ENCODE results near the gene ATP8B4. TPM values are rescaled to one million over a fixed set of nuclear protein-coding genes. Genes with fewer than 3 reads are reported as not detected.

The ATP8B4 gene
- total and polyA plus RNA-seq, 2 of the 8 experiments (the other 6 are each of a cell fraction or from before 2014, with no cell fraction given): 0.17 to 0.24 TPM

DNA sequence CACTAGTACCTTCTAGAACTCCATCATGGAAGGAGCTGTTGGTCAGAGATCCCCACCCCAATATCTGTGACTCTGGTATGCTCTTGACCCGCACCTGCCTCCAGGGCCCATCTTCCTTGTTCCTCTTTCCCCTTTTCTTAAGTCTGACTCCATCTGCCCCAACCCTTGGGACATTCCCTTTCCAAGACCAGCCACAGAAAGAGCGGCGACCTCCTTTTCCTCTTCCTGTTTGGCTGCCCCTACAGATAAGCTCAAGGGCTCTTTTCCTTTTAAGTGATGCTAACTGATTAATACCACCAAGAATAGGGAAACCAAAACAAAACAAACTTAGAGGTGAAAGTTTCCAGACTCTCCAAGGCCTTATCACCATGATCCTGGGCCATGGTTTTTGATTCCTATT, 21.9 kb upstream of the ATP8B4 start:
- no peak for DNase-seq (ENCODE audit: low read depth in 1 of 2, low spot score in 2 of 2)
- H3K9me3 ChIP-seq (ENCODE audit: insufficient read depth in 2 of 2, low read depth in 1 of 2, low read length in 1 of 2): no peaks in the 10 kb centered on the region
- H3K18ac ChIP-seq (ENCODE audit: extremely low read depth, low read length): no peak overlapping the region
- no peak overlapping the region for H4K5ac ChIP-seq (ENCODE audit: insufficient read length, low read depth, low read length)
- no peak overlapping the region for H3K4ac ChIP-seq (replicated peaks; ENCODE audit: insufficient read length, low read depth, low read length)
- ChIA-PET POLR2A (ENCODE audit: partially characterized antibody) (no interaction called here), CTCF (ENCODE audit: partially characterized antibody) (interaction anchor here (1.0 to 3.8 kb wide), 5 partner anchors 13 to 915 kb away, joined by 3 to 12 read pairs (median 4); partner anchors contain the start of gene FGF7)
- no peak overlapping the region for H3K14ac ChIP-seq (ENCODE audit: insufficient read length)
- H2AFZ ChIP-seq (ENCODE audit: low read length): no peak overlapping the region
- no peak overlapping the region for H2BK120ac ChIP-seq (replicated peaks; ENCODE audit: low read depth, low read length)
- H2BK5ac ChIP-seq (ENCODE audit: low read depth, low read length): no peak overlapping the region
- TF ChIP-seq, protein P1, sequence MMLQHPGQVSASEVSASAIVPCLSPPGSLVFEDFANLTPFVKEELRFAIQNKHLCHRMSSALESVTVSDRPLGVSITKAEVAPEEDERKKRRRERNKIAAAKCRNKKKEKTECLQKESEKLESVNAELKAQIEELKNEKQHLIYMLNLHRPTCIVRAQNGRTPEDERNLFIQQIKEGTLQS (IDR thresholded peaks at IDR 0.05; ENCODE audit: insufficient read depth, low read depth, low read length): no peak
- TF ChIP-seq KDM5A (IDR thresholded peaks at IDR 0.05; ENCODE audit: low read length) (no peak), POLR2AphosphoS5 (IDR thresholded peaks at IDR 0.05; ENCODE audit: low read depth, low read length) (no peak), HDAC6 (IDR thresholded peaks at IDR 0.05; ENCODE audit: low read depth, low read length) (no peak), SIX5 (IDR thresholded peaks at IDR 0.05; ENCODE audit: low read depth, low read length) (no peak), ASH2L (IDR thresholded peaks at IDR 0.05; ENCODE audit: low read length) (no peak), FOSL1 (IDR thresholded peaks at IDR 0.05; ENCODE audit: insufficient read depth, low read depth, low read length) (no peak), SP1 (IDR thresholded peaks at IDR 0.05; ENCODE audit: low read depth, low read length) (no peak), YY1 (IDR thresholded peaks at IDR 0.05; ENCODE audit: low read depth, low read length) (no peak), TAF1 (IDR thresholded peaks at IDR 0.05; ENCODE audit: low read depth, low read length) (no peak), JUND (IDR thresholded peaks at IDR 0.05; ENCODE audit: low read length) (no peak), CHD1 (IDR thresholded peaks at IDR 0.05; ENCODE audit: low read depth, low read length) (no peak)
- no peak for FAIRE-seq
- no peak overlapping the region for H4K8ac ChIP-seq (ENCODE audit: extremely low read depth, insufficient read depth, low read length)
- no peak overlapping the region for H2BK15ac ChIP-seq (ENCODE audit: low read length)
- no peak overlapping the region for H3K56ac ChIP-seq (replicated peaks; ENCODE audit: insufficient read length, low read depth, low read length)
- no peak overlapping the region for H3K27ac ChIP-seq (ENCODE audit: low read depth, low read length)
- no peak overlapping the region for H3K9ac ChIP-seq (replicated peaks in 1 of 4; ENCODE audit: extremely low read depth in 1 of 4, low read depth in 3 of 4, low read length in 3 of 4)
- H4K91ac ChIP-seq (replicated peaks; ENCODE audit: insufficient read length, low read length): no peak overlapping the region
- WGBS, 2 experiments (ENCODE audit: extremely low coverage in 1 of 2, insufficient coverage in 1 of 2, insufficient read length in 1 of 2, insufficient replicate concordance in 2 of 2, low coverage in 1 of 2, low lambda C conversion rate in 2 of 2, missing lambda C conversion rate in 1 of 2): 100% methylated on average over 3 of the region's 3 CpGs; no CpG with 5 or more reads in 1 of the 2 experiments
- H3K23ac ChIP-seq (ENCODE audit: insufficient read length): no peak overlapping the region
- no peaks in the 10 kb centered on the region for H3K79me2 ChIP-seq (ENCODE audit: control insufficient read depth in 1 of 2, insufficient read depth in 2 of 2, low read length in 2 of 2)
- no peak overlapping the region for H2AK5ac ChIP-seq (ENCODE audit: low read depth, low read length)
- no peak overlapping the region for H3K4me3 ChIP-seq (ENCODE audit: extremely low read depth in 1 of 4, insufficient read depth in 2 of 4, low read depth in 3 of 4, low read length in 4 of 4)
- no peak overlapping the region for H2BK20ac ChIP-seq (ENCODE audit: low read length)
- no peak overlapping the region for H3K4me2 ChIP-seq (ENCODE audit: insufficient read depth in 1 of 2, low read depth in 2 of 2, low read length in 2 of 2)
- no peaks in the 10 kb centered on the region for H3K36me3 ChIP-seq (ENCODE audit: control insufficient read depth in 2 of 4, insufficient read depth in 4 of 4, low read length in 3 of 4)
- no peaks in the 10 kb centered on the region for H4K20me1 ChIP-seq (replicated peaks in 1 of 2; ENCODE audit: control insufficient read depth in 1 of 2, insufficient read depth in 2 of 2, low read length in 2 of 2)
- no peaks in the 10 kb centered on the region for H3K79me1 ChIP-seq (ENCODE audit: low read depth, low read length)
- H3K23me2 ChIP-seq (ENCODE audit: low read depth, low read length): no peaks in the 10 kb centered on the region
- no peak overlapping the region for H2BK12ac ChIP-seq (ENCODE audit: low read depth, low read length)
- no peaks in the 10 kb centered on the region for H3K27me3 ChIP-seq (replicated peaks in 1 of 4; ENCODE audit: control insufficient read depth in 3 of 4, extremely low read depth in 1 of 4, insufficient read depth in 3 of 4, low read length in 3 of 4)
- peaks cover 0 to 3% (median 0%) of the 10 kb centered on the region in 4 experiments; a peak in 1 of 7 replicates for H3K4me1 ChIP-seq (replicated peaks in 1 of 4; ENCODE audit: control insufficient read depth in 3 of 4, insufficient read depth in 4 of 4, low read length in 3 of 4)
